NK-92 (cell line): ENCODE results near the gene SYNE2.

Source experiments
- DNase-seq: peaks from one replicate; lab custom pipeline; 2025; ENCODE audit not compliant: unreplicated experiment; lab: John Stamatoyannopoulos, UW

SYNE2 gene

GRCh38 chr14:64244279-64244678 is 391.5 kb downstream of the SYNE2 start:
- DNase-seq = no peak

DNA sequence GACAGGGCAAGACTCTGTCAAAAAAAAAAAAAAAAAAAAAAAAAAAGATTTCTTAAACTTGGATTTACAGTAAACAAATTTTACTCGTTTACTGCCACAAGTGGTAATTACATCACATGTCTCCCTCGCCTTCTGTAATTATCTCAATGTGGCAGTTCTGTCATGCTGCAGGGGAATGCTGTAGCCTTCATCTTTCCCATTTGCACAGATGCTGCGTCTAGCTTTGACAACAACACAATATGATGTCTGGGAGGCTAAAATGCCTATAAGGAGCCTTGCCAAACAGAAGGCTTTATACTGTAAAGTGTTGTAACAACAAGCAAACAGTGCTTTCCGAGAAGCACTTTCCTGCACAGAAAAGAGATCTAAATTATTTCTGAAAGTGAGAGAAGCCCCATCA is 392.7 kb downstream of the SYNE2 start:
- DNase-seq = no peak

DNA sequence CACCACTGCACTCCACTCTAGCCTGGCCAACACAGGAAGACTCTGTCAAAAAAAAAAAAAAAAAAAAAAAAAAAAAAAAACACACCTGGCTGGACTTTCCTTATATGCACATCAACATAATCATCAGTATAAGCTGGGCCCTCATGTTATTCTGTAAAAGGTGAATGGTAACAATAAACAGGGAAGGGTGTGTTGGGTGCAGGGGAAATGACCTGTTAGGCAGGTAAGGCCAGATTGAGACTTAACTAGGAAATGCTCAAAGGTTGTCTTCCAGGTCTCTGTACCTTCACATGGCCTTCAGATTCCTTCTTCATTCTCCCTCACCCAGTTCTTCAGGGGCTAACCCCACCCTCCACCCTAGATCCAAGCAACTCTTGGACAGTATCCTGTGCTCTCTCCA is 393.9 kb downstream of the SYNE2 start:
- no peak for DNase-seq

- no peak for DNase-seq
These were observed 394.4 kb downstream of the SYNE2 start for GRCh38 chr14:64247195-64247594.

DNA sequence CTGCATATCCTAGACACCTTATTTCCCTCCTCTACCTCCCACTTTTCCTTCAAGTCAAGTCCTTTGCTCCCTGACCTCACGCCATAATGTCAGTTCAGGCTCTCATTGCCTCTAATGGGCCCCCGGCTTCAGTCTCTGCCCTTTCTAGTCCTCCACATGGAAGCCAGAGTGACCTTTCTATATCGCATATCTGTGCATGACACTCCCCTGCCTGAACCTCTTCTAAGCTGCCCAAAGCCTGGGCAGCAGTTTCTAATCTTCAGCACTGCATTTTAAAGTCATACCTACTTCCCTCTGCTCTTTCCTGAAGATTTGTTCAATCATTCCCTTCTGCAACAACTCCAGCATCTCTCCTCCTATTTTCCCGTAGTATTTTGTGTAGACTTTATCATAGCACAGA is 395.9 kb downstream of the SYNE2 start:
- DNase-seq = no peak

DNA sequence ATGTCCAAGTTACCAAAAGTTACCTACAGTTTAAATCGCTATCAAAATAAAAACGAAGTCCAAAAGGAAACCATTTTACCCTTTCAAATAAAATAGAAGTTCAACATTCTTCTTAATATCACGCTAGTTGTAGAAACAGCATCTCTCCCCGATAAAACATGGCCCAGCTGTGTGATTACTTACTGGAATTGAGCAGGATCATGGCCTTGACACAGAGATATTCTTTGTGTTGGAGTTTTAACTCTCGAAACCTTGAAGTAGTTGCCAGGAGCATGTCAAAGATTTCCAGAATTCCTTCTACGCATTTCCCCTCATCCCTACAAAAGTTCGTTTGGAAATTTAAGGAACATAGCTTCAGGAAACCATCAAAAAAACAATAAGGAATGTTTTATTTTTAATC is 396.6 kb downstream of the SYNE2 start:
- no peak for DNase-seq

DNA sequence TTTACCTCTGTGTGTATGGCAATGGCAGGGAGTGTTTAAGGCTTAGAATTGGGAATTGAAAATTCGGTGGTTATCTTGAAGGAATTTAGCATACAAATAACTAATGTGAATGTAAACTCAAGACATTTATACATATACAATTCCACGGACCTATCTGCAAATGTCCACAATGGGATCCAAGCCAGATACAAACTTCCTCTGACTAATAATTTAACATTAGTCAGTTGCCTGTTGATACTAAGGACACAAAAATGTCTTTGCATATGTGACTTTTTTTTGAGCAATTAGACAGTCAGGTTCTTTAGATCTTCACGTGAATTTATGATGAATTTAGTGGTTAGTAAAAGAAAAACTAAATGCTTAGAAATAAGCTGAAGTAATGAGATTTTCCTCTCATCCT is 400.9 kb downstream of the SYNE2 start:
- DNase-seq = no peak

DNA sequence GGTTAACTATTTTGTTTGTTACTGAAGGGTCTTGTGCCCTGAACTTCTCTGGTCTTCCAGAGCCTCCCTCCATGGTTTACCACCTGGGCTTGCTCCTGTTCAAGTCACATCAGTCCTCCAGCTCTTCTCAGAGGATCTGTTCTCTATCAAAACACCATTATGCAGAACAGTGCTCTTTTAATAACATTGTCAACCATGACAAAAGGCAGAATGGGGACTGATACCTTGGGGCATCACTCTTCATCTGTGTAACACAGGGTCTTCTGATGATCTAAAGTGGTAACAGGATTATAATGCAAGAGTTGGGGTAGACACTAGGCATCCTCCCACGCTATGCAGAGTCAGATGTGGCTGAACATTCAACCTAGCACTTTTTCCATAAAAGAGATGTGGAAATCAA is 403.0 kb downstream of the SYNE2 start:
- no peak for DNase-seq

- no peak for DNase-seq
These were observed 407.6 kb downstream of the SYNE2 start for GRCh38 chr14:64260418-64260817.

- no peak for DNase-seq
These were observed 412.4 kb downstream of the SYNE2 start for GRCh38 chr14:64265222-64265621.

DNA sequence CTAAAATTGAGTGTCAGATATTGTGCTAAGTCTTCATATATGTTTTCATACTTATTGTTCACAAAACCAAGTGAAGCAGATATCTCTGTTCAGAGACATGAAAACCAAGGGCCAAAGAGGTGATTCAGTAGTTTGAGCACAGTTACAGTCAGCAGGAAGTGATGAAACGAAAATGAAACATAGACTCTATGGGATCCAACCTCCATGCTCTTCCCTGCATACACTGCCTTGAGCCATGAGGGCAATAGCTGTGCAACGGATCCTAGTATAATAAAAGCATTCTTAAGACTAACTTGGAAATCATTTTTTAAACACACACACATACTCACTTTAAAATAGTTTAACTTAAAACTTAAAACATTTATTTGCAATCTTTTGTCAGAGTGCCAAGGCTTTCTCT is 413.4 kb downstream of the SYNE2 start:
- DNase-seq = no peak

DNA sequence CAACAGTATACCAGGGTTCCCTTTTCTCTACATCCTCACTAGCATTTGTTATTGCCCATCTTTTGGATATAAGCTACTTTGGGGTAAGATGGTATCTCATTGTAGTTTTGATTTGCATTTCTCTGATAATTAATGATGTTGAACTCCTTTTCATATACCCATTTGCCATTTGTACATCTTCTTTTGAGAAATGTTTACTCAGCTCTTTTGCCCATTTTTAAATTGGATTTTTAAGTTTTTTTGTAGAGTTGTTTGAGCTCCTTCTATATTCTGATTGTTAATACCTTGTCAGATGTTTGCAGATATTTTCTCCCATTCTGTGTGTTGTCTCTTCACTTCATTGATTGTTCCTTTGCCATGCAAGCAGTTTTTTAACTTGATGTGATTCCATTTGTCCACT is 419.2 kb downstream of the SYNE2 start:
- no peak for DNase-seq
